ENCODE measurements around the gene ARHGEF17. TPM values are rescaled to one million over a fixed set of nuclear protein-coding genes. Genes with fewer than 3 reads are reported as not detected.

Gene ARHGEF17
- total and polyA plus RNA-seq, 2 of the 8 experiments (the other 6 are each of a cell fraction or from before 2014, with no cell fraction given): 11.3 to 14.6 TPM

GRCh38 chr11:73415854-73416615 lies 108.0 kb downstream of the ARHGEF17 start:
- H2AK5ac ChIP-seq (ENCODE audit: low read depth, low read length): no peak overlapping the region
- CTCF ChIA-PET (ENCODE audit: partially characterized antibody): interaction anchor here (0.7 to 5.6 kb wide), 6 partner anchors 10 to 245 kb away, joined by 3 to 27 read pairs (median 6); no protein-coding TSS in a partner anchor
- H3K23ac ChIP-seq (ENCODE audit: insufficient read length): no peak overlapping the region
- no peak overlapping the region for H3K27ac ChIP-seq (ENCODE audit: low read depth, low read length)
- H3K4me2 ChIP-seq (ENCODE audit: insufficient read depth in 1 of 2, low read depth in 2 of 2, low read length in 2 of 2): no peak overlapping the region
- POLR2A ChIA-PET (ENCODE audit: partially characterized antibody): interaction anchor here (0.9 kb wide), 1 partner anchor 13 kb away, joined by 3 read pairs; no protein-coding TSS in a partner anchor
- H3K4me1 ChIP-seq (replicated peaks in 1 of 4; ENCODE audit: control insufficient read depth in 3 of 4, insufficient read depth in 4 of 4, low read length in 3 of 4): no peaks in the 10 kb centered on the region
- no peaks in the 10 kb centered on the region for H3K27me3 ChIP-seq (replicated peaks in 1 of 4; ENCODE audit: control insufficient read depth in 3 of 4, extremely low read depth in 1 of 4, insufficient read depth in 3 of 4, low read length in 3 of 4)
- H2AFZ ChIP-seq (ENCODE audit: low read length): no peak overlapping the region
- H3K56ac ChIP-seq (replicated peaks; ENCODE audit: insufficient read length, low read depth, low read length): no peak overlapping the region
- H3K79me1 ChIP-seq (ENCODE audit: low read depth, low read length): no peaks in the 10 kb centered on the region; the same call in 1 of the 2 replicates
- no peak overlapping the region for H2BK20ac ChIP-seq (ENCODE audit: low read length)
- H4K91ac ChIP-seq (replicated peaks; ENCODE audit: insufficient read length, low read length): no peak overlapping the region
- no peak overlapping the region for H3K9ac ChIP-seq (replicated peaks in 1 of 4; ENCODE audit: extremely low read depth in 1 of 4, low read depth in 3 of 4, low read length in 3 of 4)
- H4K20me1 ChIP-seq (replicated peaks in 1 of 2; ENCODE audit: control insufficient read depth in 1 of 2, insufficient read depth in 2 of 2, low read length in 2 of 2): no peaks in the 10 kb centered on the region
- no peak overlapping the region for H2BK5ac ChIP-seq (ENCODE audit: low read depth, low read length)
- DNase-seq (ENCODE audit: low read depth in 1 of 2, low spot score in 2 of 2) (no peak), FAIRE-seq (no peak)
- H3K9me3 ChIP-seq (ENCODE audit: insufficient read depth in 2 of 2, low read depth in 1 of 2, low read length in 1 of 2): no peaks in the 10 kb centered on the region
- no peak overlapping the region for H3K18ac ChIP-seq (ENCODE audit: extremely low read depth, low read length)
- H2BK12ac ChIP-seq (ENCODE audit: low read depth, low read length): no peak overlapping the region
- H3K23me2 ChIP-seq (ENCODE audit: low read depth, low read length): no peaks in the 10 kb centered on the region
- H4K8ac ChIP-seq (ENCODE audit: extremely low read depth, insufficient read depth, low read length): no peak overlapping the region
- peaks cover 0 to 4% (median 0%) of the 10 kb centered on the region in 4 experiments; a peak in 4 of 8 replicates for H3K36me3 ChIP-seq (ENCODE audit: control insufficient read depth in 2 of 4, insufficient read depth in 4 of 4, low read length in 3 of 4)
- no peak overlapping the region for H2BK15ac ChIP-seq (ENCODE audit: low read length)
- no peak overlapping the region for H4K5ac ChIP-seq (ENCODE audit: insufficient read length, low read depth, low read length)
- no peak overlapping the region for H3K4me3 ChIP-seq (ENCODE audit: extremely low read depth in 1 of 4, insufficient read depth in 2 of 4, low read depth in 3 of 4, low read length in 4 of 4)
- no peaks in the 10 kb centered on the region for H3K79me2 ChIP-seq (ENCODE audit: control insufficient read depth in 1 of 2, insufficient read depth in 2 of 2, low read length in 2 of 2)
- no peak overlapping the region for H3K14ac ChIP-seq (ENCODE audit: insufficient read length)
- WGBS, 2 experiments (ENCODE audit: extremely low coverage in 1 of 2, insufficient coverage in 1 of 2, insufficient read length in 1 of 2, insufficient replicate concordance in 2 of 2, low coverage in 1 of 2, low lambda C conversion rate in 2 of 2, missing lambda C conversion rate in 1 of 2): 89% methylated on average over 4 of the region's 4 CpGs; no CpG with 5 or more reads in 1 of the 2 experiments
- no peak overlapping the region for H2BK120ac ChIP-seq (replicated peaks; ENCODE audit: low read depth, low read length)
- no peak overlapping the region for H3K4ac ChIP-seq (replicated peaks; ENCODE audit: insufficient read length, low read depth, low read length)
- TF ChIP-seq BCL11A (IDR thresholded peaks at IDR 0.05; ENCODE audit: low read depth in 2 of 2, low read length in 2 of 2) (no peak), FOSL1 (IDR thresholded peaks at IDR 0.05; ENCODE audit: insufficient read depth, low read depth, low read length) (no peak), SAP30 (IDR thresholded peaks at IDR 0.05; ENCODE audit: insufficient read depth, insufficient replicate concordance, low read length) (no peak), RFX5 (IDR thresholded peaks at IDR 0.05; ENCODE audit: borderline replicate concordance, low read depth, low read length) (no peak), TAF1 (IDR thresholded peaks at IDR 0.05; ENCODE audit: low read depth, low read length) (no peak), SP4 (IDR thresholded peaks at IDR 0.05; ENCODE audit: low read length) (no peak), CTBP2 (IDR thresholded peaks at IDR 0.05; ENCODE audit: borderline replicate concordance, insufficient read depth, insufficient read length, low read length) (no peak), RAD21 (IDR thresholded peaks at IDR 0.05 in 1 of 2, conservative IDR thresholded peaks at IDR 0.05 in 1 of 2; ENCODE audit: low read depth in 2 of 2, low read length in 2 of 2) (no peak), JUND (IDR thresholded peaks at IDR 0.05; ENCODE audit: low read length) (no peak), CBX5 (IDR thresholded peaks at IDR 0.05; ENCODE audit: low read depth, low read length) (no peak)
- TF ChIP-seq, protein P1, sequence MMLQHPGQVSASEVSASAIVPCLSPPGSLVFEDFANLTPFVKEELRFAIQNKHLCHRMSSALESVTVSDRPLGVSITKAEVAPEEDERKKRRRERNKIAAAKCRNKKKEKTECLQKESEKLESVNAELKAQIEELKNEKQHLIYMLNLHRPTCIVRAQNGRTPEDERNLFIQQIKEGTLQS (IDR thresholded peaks at IDR 0.05; ENCODE audit: insufficient read depth, low read depth, low read length): no peak

Data from H1 (cell line).